Endothelial cell of umbilical vein (primary cell): ENCODE data around the gene SLC46A1. TPM values are rescaled to one million over a fixed set of nuclear protein-coding genes. Genes with fewer than 3 reads are reported as not detected.

Source experiments
- BruUV-seq: library from RNA; stranded (reverse); fragments of 400-500 nt; replicated peaks from 2 replicates; lab custom pipeline; 2021; lab: Mats Ljungman, UMichigan
- CTCF ChIA-PET: fragments of 300-600, 350-600 bp; sonication (Branson Sonifier 250); formaldehyde crosslinking; loops from one replicate; lab custom pipeline; 2021; ENCODE audit warnings: antibody characterized with exemption, inconsistent platforms; lab: Charles Lee
- POLR2A ChIA-PET: fragments of 300-600, 350-600 bp; sonication (Branson Sonifier 250); formaldehyde crosslinking; loops from one replicate; lab custom pipeline; 2021; ENCODE audit warnings: antibody characterized with exemption, inconsistent platforms; lab: Charles Lee
- DNase-seq: peaks from one replicate; pipeline ENCODE4 v3.0.0-alpha.2; 2011; ENCODE audit warnings: low read depth, low spot score
- FAIRE-seq: peaks from 2 replicates; lab custom pipeline; 2011; peaks lifted over from hg19 to GRCh38; lab: Jason Lieb, UNC
- H2AFZ ChIP-seq: 2 replicates; pipeline ENCODE4 v1.6.0; 2012; ENCODE audit warnings: low read depth, low read length, control low read depth, inconsistent platforms
- H3K27ac ChIP-seq: 2 replicates; pipeline ENCODE4 v1.5.1; 2011; ENCODE audit warnings: low read depth, mild to moderate bottlenecking, control low read depth, low read length, moderate library complexity; ENCODE audit not compliant: insufficient read depth
- H3K27me3 ChIP-seq, 2 experiments: 2 replicates each; pipeline versions ENCODE4 v1.6.0 to v1.6.1; 2011; ENCODE audit warnings: low read length in 2 of 2, mixed read lengths in 1 of 2; ENCODE audit not compliant: control insufficient read depth in 2 of 2, insufficient read depth in 2 of 2
- H3K36me3 ChIP-seq, 2 experiments: 2 replicates in 1 of 2; 3 replicates in 1 of 2; pipeline ENCODE4 v1.5.1; 2011; ENCODE audit warnings: low read length in 2 of 2, mild to moderate bottlenecking in 1 of 2, moderate library complexity in 1 of 2; ENCODE audit not compliant: control insufficient read depth in 2 of 2, insufficient read depth in 2 of 2; ENCODE audit errors: extremely low read depth in 1 of 2
- H3K4me1 ChIP-seq: 3 replicates; pipeline ENCODE4 v1.5.1; 2011; ENCODE audit warnings: mild to moderate bottlenecking, low read length; ENCODE audit not compliant: control insufficient read depth, insufficient read depth; ENCODE audit errors: extremely low read depth
- H3K4me2 ChIP-seq: 2 replicates; pipeline ENCODE4 v1.6.1; 2011; ENCODE audit warnings: low read length, control low read depth, mixed read lengths; ENCODE audit not compliant: insufficient read depth
- H3K4me3 ChIP-seq, 3 experiments: fragments of 200-600 bp in 1 of 3; sonication (generic), shearing (Covaris generic) in 1 of 3; replicated peaks in 1 of 3; 2 replicates each; pipeline ENCODE4 v1.5.1; 2011 to 2016; ENCODE audit warnings: control low read depth in 3 of 3, low read length in 3 of 3, mild to moderate bottlenecking in 2 of 3, inconsistent platforms in 1 of 3, low read depth in 1 of 3, moderate library complexity in 1 of 3; ENCODE audit not compliant: insufficient read depth in 1 of 3
- H3K79me2 ChIP-seq: 2 replicates; pipeline ENCODE4 v1.6.0; 2012; ENCODE audit warnings: low read length, inconsistent platforms; ENCODE audit not compliant: control insufficient read depth, insufficient read depth
- H3K9ac ChIP-seq: replicated peaks from 2 replicates; pipeline ENCODE3; 2011; ENCODE audit warnings: low read length, control low read depth; ENCODE audit not compliant: insufficient read depth; ENCODE audit errors: extremely low read depth
- H3K9me1 ChIP-seq: replicated peaks from 3 replicates; pipeline ENCODE4 v1.6.0; 2011; ENCODE audit warnings: mild to moderate bottlenecking, low read length; ENCODE audit not compliant: control insufficient read depth, insufficient read depth; ENCODE audit errors: extremely low read depth
- H3K9me3 ChIP-seq: replicated peaks from 2 replicates; pipeline ENCODE4 v1.5.1; 2012; ENCODE audit warnings: low read length, inconsistent platforms; ENCODE audit not compliant: control insufficient read depth, insufficient read depth
- H4K20me1 ChIP-seq: replicated peaks from 2 replicates; pipeline ENCODE3; 2011; ENCODE audit warnings: mild to moderate bottlenecking, low read length; ENCODE audit not compliant: control insufficient read depth, insufficient read depth; ENCODE audit errors: extremely low read depth
- CTCF ChIP-seq, 2 donors: IDR thresholded peaks; 1 replicate in 1 of 2; 2 replicates in 1 of 2; pipeline ENCODE4 v1.5.1; 2011; ENCODE audit warnings: low read length in 2 of 2, mild to moderate bottlenecking in 2 of 2, moderate library complexity in 2 of 2, control low read depth in 1 of 2, inconsistent platforms in 1 of 2, low read depth in 1 of 2; ENCODE audit not compliant: insufficient read depth in 1 of 2; ENCODE audit errors: extremely low read depth in 1 of 2
- EZH2 ChIP-seq: IDR thresholded peaks from 2 replicates; pipeline ENCODE4 v1.6.1; 2012; ENCODE audit warnings: borderline replicate concordance, low read depth, mild to moderate bottlenecking, moderate library complexity, low read length, inconsistent platforms; ENCODE audit not compliant: severe bottlenecking
- FOS ChIP-seq: IDR thresholded peaks from 2 replicates; pipeline ENCODE4 v1.6.1; 2011; ENCODE audit warnings: mild to moderate bottlenecking, low read length, moderate library complexity, borderline replicate concordance; ENCODE audit not compliant: insufficient read depth
- MAX ChIP-seq: IDR thresholded peaks from 2 replicates; pipeline ENCODE4 v1.6.1; 2011; ENCODE audit not compliant: insufficient read depth, insufficient read length
- dilution Hi-C: fragments of 300-500 bp; cut with MboI; formaldehyde crosslinking; loops from one replicate; pipeline ENCODE4 v1.15.0; 2019; ENCODE audit warnings: low sequenced_read_pairs; ENCODE audit not compliant: extremely low pct_ligation_motif_present
- intact Hi-C: fragments of 100-400 bp; cut with micrococcal nuclease; formaldehyde crosslinking; loops from one replicate; pipeline ENCODE4 v1.10.0; 2022
- polyA plus RNA-seq, 4 experiments: library from polyadenylated mRNA; depleted of rRNA in 3 of 4; stranded (reverse) in 3 of 4; unstranded in 1 of 4; fragments of >200 nt; gene quantifications; 2 replicates each; pipeline versions ENCODE4 v1.2.1 to v1.2.3, GENCODE V29; 2011 to 2012; ENCODE audit warnings: missing spikeins in 1 of 4
- total RNA-seq: library from RNA; stranded (reverse); gene quantifications from 2 replicates; pipeline ENCODE4 v1.2.3, GENCODE V29; 2021

SLC46A1 gene
- total and polyA plus RNA-seq, 2 donors (not counting 3 experiments of a cell fraction or from before 2014, with no cell fraction given), result 2.6 to 4.1 TPM

GRCh38 chr17:28384281-28385036 is 21.6 kb downstream of the SLC46A1 start:
- H3K9ac ChIP-seq, result no peak overlapping the region
- CTCF ChIA-PET, result interaction anchor here (0.8 to 2.7 kb wide), 6 partner anchors 10 to 51 kb away, joined by 3 to 11 read pairs (median 4); partner anchors contain the start of genes TNFAIP1 and VTN
- intact Hi-C loops (no loop called here), dilution Hi-C loops (no loop called here)
- H3K9me3 ChIP-seq, result no peaks in the 10 kb centered on the region
- TF ChIP-seq MAX (no peak), EZH2 (peak; percentile 59)
- H2AFZ ChIP-seq, result peak overlapping the region; percentile 53
- H3K27me3 ChIP-seq, result peaks cover 15 to 17% of the 10 kb centered on the region in 2 experiments
- H3K27ac ChIP-seq, result no peak overlapping the region
- peaks cover 14% of the 10 kb centered on the region for H3K4me1 ChIP-seq
- no peaks in the 10 kb centered on the region for H3K79me2 ChIP-seq
- POLR2A ChIA-PET, result no interaction called here
- no peaks in the 10 kb centered on the region for H4K20me1 ChIP-seq
- H3K4me3 ChIP-seq, result peak overlapping the region in 2 of 3 experiments; percentile 12 to 38
- peaks cover 0 to 2% of the 10 kb centered on the region in 2 experiments for H3K36me3 ChIP-seq
- peak; percentile 25 for DNase-seq
- no peaks in the 10 kb centered on the region for H3K9me1 ChIP-seq
- FAIRE-seq, result no peak
- peak overlapping the region; percentile 32 for H3K4me2 ChIP-seq
- BruUV-seq, result no TSS peak

GRCh38 chr17:28381141-28381825 is 24.7 kb downstream of the SLC46A1 start:
- Histone ChIP-seq H3K79me2 (no peaks in the 10 kb centered on the region), H3K9ac (no peak overlapping the region), H3K4me3 (peak overlapping the region in 1 of 3 experiments; percentile 6), H3K27ac (no peak overlapping the region), H3K9me1 (no peaks in the 10 kb centered on the region), H3K9me3 (no peaks in the 10 kb centered on the region), H3K36me3 (no peaks in the 10 kb centered on the region), H2AFZ (peak overlapping the region; percentile 44), H3K4me1 (peaks cover 14% of the 10 kb centered on the region), H4K20me1 (no peaks in the 10 kb centered on the region), H3K4me2 (peak overlapping the region; percentile 17), H3K27me3 (peaks cover 15 to 17% of the 10 kb centered on the region in 2 experiments)
- intact Hi-C loops, result loop anchor here (2.0 kb wide), 1 partner anchor 36 kb away; no protein-coding TSS in a partner anchor
- DNase-seq (peak; percentile 36), FAIRE-seq (no peak)
- dilution Hi-C loops, result no loop called here
- TF ChIP-seq EZH2, result peak; percentile 48
- TF ChIP-seq CTCF (IDR thresholded peaks at IDR 0.05; ENCODE audit: extremely low read depth in 1 of 2, insufficient read depth in 1 of 2, low read depth in 1 of 2, low read length in 2 of 2), result peak; percentile 36 to 62
- TF ChIP-seq FOS, result no peak
- ChIA-PET POLR2A (no interaction called here), CTCF (interaction anchor here (1.0 to 2.7 kb wide), 3 partner anchors 14 to 39 kb away, joined by 3 to 28 read pairs (median 3); no protein-coding TSS in a partner anchor)
- BruUV-seq, result no TSS peak
